PC-3 (cell line): ENCODE data around the gene SUMO3. TPM values are rescaled to one million over a fixed set of nuclear protein-coding genes. Genes with fewer than 3 reads are reported as not detected.

Experiments used
- ATAC-seq: fragments of 200-7000 bp; cut with Tn5 transposase; 2 replicates; pipeline ENCODE4 v1.9.1; 2020; ENCODE audit warnings: mild to moderate bottlenecking, moderate library complexity
- BruUV-seq: library from RNA; stranded (reverse); fragments of 400-500 nt; replicated peaks from 2 replicates; lab custom pipeline; 2021; lab: Mats Ljungman, UMichigan
- CTCF ChIA-PET: fragments of 300-600 bp; sonication (Branson Sonifier 250); formaldehyde crosslinking; loops from one replicate; lab custom pipeline; 2022; ENCODE audit warnings: antibody characterized with exemption; lab: Charles Lee
- POLR2A ChIA-PET: fragments of 300-600 bp; sonication (Branson Sonifier 250); formaldehyde crosslinking; loops from one replicate; lab custom pipeline; 2022; ENCODE audit warnings: antibody characterized with exemption; ENCODE audit not compliant: unreplicated experiment; lab: Charles Lee
- DNase-seq: peaks from one replicate; pipeline ENCODE4 v3.0.0-alpha.2; 2015
- H2AFZ ChIP-seq: fragments of 300-600 bp; sonication (generic); 2 replicates; pipeline ENCODE4 v1.6.0; 2016; ENCODE audit warnings: antibody characterized with exemption, low read length
- H3F3A ChIP-seq: fragments of 300-600 bp; sonication (generic); one replicate; pipeline ENCODE4 v1.6.0; 2017; ENCODE audit warnings: antibody characterized with exemption, low read length, control low read depth, mild to moderate bottlenecking; ENCODE audit not compliant: unreplicated experiment
- H3K27ac ChIP-seq: fragments of 300-600 bp; sonication (generic); 2 replicates; pipeline ENCODE4 v1.5.1; 2016; ENCODE audit warnings: mild to moderate bottlenecking, low read length
- H3K27me3 ChIP-seq: fragments of 300-600 bp; sonication (generic); 2 replicates; pipeline ENCODE4 v1.6.1; 2016; ENCODE audit warnings: low read length, mixed read lengths
- H3K36me3 ChIP-seq: fragments of 300-600 bp; sonication (generic); 2 replicates; pipeline ENCODE4 v1.6.1; 2016; ENCODE audit warnings: low read depth, mixed run types, low read length, mixed read lengths
- H3K4me1 ChIP-seq: fragments of 300-600 bp; sonication (generic); 2 replicates; pipeline ENCODE4 v1.5.1; 2016; ENCODE audit warnings: low read length; ENCODE audit not compliant: insufficient read depth
- H3K4me2 ChIP-seq: fragments of 300-600 bp; sonication (generic); 2 replicates; pipeline ENCODE4 v1.6.0; 2016; ENCODE audit warnings: low read length
- H3K4me3 ChIP-seq: fragments of 300-600 bp; sonication (generic); 2 replicates; pipeline ENCODE4 v1.5.1; 2016; ENCODE audit warnings: mild to moderate bottlenecking, low read length, mixed read lengths
- H3K79me2 ChIP-seq: fragments of 300-600 bp; sonication (generic); 2 replicates; pipeline ENCODE4 v1.6.1; 2017; ENCODE audit warnings: low read length, mixed read lengths
- H3K9ac ChIP-seq: fragments of 300-600 bp; sonication (generic); 2 replicates; pipeline ENCODE4 v1.6.0; 2016; ENCODE audit warnings: mild to moderate bottlenecking, low read length
- H3K9me2 ChIP-seq: fragments of 300-600 bp; sonication (generic); replicated peaks from 2 replicates; pipeline ENCODE4 v1.6.1; 2016; ENCODE audit warnings: mixed run types, low read length, mixed read lengths
- H3K9me3 ChIP-seq: fragments of 300-600 bp; sonication (generic); 2 replicates; pipeline ENCODE4 v1.6.1; 2016; ENCODE audit warnings: low read length, mixed read lengths
- H4K20me1 ChIP-seq: fragments of 300-600 bp; sonication (generic); 2 replicates; pipeline ENCODE4 v1.6.1; 2016; ENCODE audit warnings: low read length, mixed read lengths
- CTCF ChIP-seq: fragments of 300-600 bp; sonication (generic); conservative IDR thresholded peaks from 2 replicates; pipeline ENCODE4 v1.5.1; 2017; ENCODE audit warnings: antibody characterized with exemption, low read depth, mild to moderate bottlenecking, low read length
- EZH2 ChIP-seq: fragments of 300-600 bp; sonication (generic); IDR thresholded peaks from one replicate; pipeline ENCODE4 v1.6.1; 2017; ENCODE audit warnings: antibody characterized with exemption, mild to moderate bottlenecking, low read length; ENCODE audit not compliant: unreplicated experiment
- EZH2phosphoT487 ChIP-seq: fragments of 300-600 bp; sonication (generic); IDR thresholded peaks from 2 replicates; pipeline ENCODE4 v1.6.1; 2018; ENCODE audit warnings: mild to moderate bottlenecking, antibody characterized with exemption, low read length, borderline replicate concordance
- intact Hi-C: fragments of 100-400 bp; cut with micrococcal nuclease; formaldehyde crosslinking; loops from 2 replicates; pipeline ENCODE4 v1.9.0; 2023
- total RNA-seq: library from RNA; depleted of rRNA; stranded (reverse); fragments of >200 nt; gene quantifications from 2 replicates; pipeline ENCODE4 v1.2.3, GENCODE V29; 2014

The SUMO3 gene
- total RNA-seq, 1 experiment from 2014 or later = 242 TPM

- no peak overlapping the region for H2AFZ ChIP-seq
- CTCF ChIA-PET = no interaction called here
- no peak overlapping the region for H3K9ac ChIP-seq
- no peaks in the 10 kb centered on the region for H3K9me2 ChIP-seq
- no peaks in the 10 kb centered on the region for H4K20me1 ChIP-seq
- POLR2A ChIA-PET = no interaction called here
- H3K36me3 ChIP-seq = no peaks in the 10 kb centered on the region
- intact Hi-C loops = no loop called here
- H3K79me2 ChIP-seq = no peaks in the 10 kb centered on the region
- no peaks in the 10 kb centered on the region for H3K27me3 ChIP-seq
- no peak overlapping the region for H3K4me3 ChIP-seq
- H3K4me1 ChIP-seq = no peaks in the 10 kb centered on the region
- ATAC-seq = no peak
- no peak for TF ChIP-seq EZH2phosphoT487
- TF ChIP-seq CTCF = no peak
- no peak for TF ChIP-seq EZH2
- no peak overlapping the region for H3K27ac ChIP-seq
- no peak for DNase-seq
- no peaks in the 10 kb centered on the region for H3F3A ChIP-seq
- peaks cover 15% of the 10 kb centered on the region; the same call in 1 of the 2 replicates for H3K9me3 ChIP-seq
- H3K4me2 ChIP-seq = no peak overlapping the region
- BruUV-seq = no TSS peak
Measured at GRCh38 chr21:44831227-44831860, 13.5 kb upstream of the SUMO3 start.

- H3K9me2 ChIP-seq = no peaks in the 10 kb centered on the region
- no peak overlapping the region for H3K4me3 ChIP-seq
- intact Hi-C loops = no loop called here
- H3K27me3 ChIP-seq = no peaks in the 10 kb centered on the region
- no peaks in the 10 kb centered on the region for H3F3A ChIP-seq
- DNase-seq (no peak), ATAC-seq (no peak)
- peaks cover 15% of the 10 kb centered on the region; the same call in 1 of the 2 replicates for H3K9me3 ChIP-seq
- TF ChIP-seq EZH2 (no peak), EZH2phosphoT487 (no peak), CTCF (no peak)
- H4K20me1 ChIP-seq = no peaks in the 10 kb centered on the region
- no peak overlapping the region for H2AFZ ChIP-seq
- no peaks in the 10 kb centered on the region for H3K4me1 ChIP-seq
- ChIA-PET POLR2A (no interaction called here), CTCF (no interaction called here)
- H3K79me2 ChIP-seq = no peaks in the 10 kb centered on the region
- H3K27ac ChIP-seq = no peak overlapping the region
- no peaks in the 10 kb centered on the region for H3K36me3 ChIP-seq
- H3K9ac ChIP-seq = no peak overlapping the region
- H3K4me2 ChIP-seq = no peak overlapping the region
- no TSS peak for BruUV-seq
Measured at GRCh38 chr21:44829507-44830092, 11.7 kb upstream of the SUMO3 start.
